ENCODE data around the gene SBNO2. TPM values are rescaled to one million over a fixed set of nuclear protein-coding genes. Genes with fewer than 3 reads are reported as not detected.
A peak's percentile ranks its signal among the peaks of the same experiment; 100 is the strongest.

Gene SBNO2
- total RNA-seq, 1 donor from 2014 or later: 91.6 TPM

- Histone ChIP-seq H3K4me1 (peaks cover 45% of the 10 kb centered on the region), H3K27ac (no peak overlapping the region), H3K4me3 (peak overlapping the region; percentile 73), H3K9me3 (no peaks in the 10 kb centered on the region), H3K27me3 (ENCODE audit: low read depth) (no peaks in the 10 kb centered on the region), H3K36me3 (no peaks in the 10 kb centered on the region)
- TF ChIP-seq CTCF (IDR thresholded peaks at IDR 0.05): no peak
- ATAC-seq (peak; percentile 20 to 40), DNase-seq (peak; percentile 50)
- intact Hi-C loops (cut with DNase I): no loop called here
These were observed 110.0 kb downstream of the SBNO2 start for GRCh38 chr19:1063909-1064660.

GRCh38 chr19:1063030-1063908 is 110.8 kb downstream of the SBNO2 start:
- no peak overlapping the region for H3K4me3 ChIP-seq
- no peaks in the 10 kb centered on the region for H3K27me3 ChIP-seq (ENCODE audit: low read depth)
- DNase-seq: peak; percentile 63
- no peak overlapping the region for H3K27ac ChIP-seq
- H3K4me1 ChIP-seq: peaks cover 37% of the 10 kb centered on the region
- no peak for ATAC-seq
- H3K36me3 ChIP-seq: no peaks in the 10 kb centered on the region
- intact Hi-C loops (cut with DNase I): no loop called here
- H3K9me3 ChIP-seq: peaks cover 3% of the 10 kb centered on the region
- no peak for TF ChIP-seq CTCF (IDR thresholded peaks at IDR 0.05)

- peaks cover 31% of the 10 kb centered on the region for H3K4me1 ChIP-seq
- no peaks in the 10 kb centered on the region for H3K27me3 ChIP-seq (ENCODE audit: low read depth)
- TF ChIP-seq CTCF (IDR thresholded peaks at IDR 0.05): no peak
- no peaks in the 10 kb centered on the region for H3K36me3 ChIP-seq
- peak; percentile 56 for DNase-seq
- intact Hi-C loops (cut with DNase I): no loop called here
- H3K9me3 ChIP-seq: peaks cover 8% of the 10 kb centered on the region
- H3K4me3 ChIP-seq: no peak overlapping the region
- H3K27ac ChIP-seq: no peak overlapping the region
- ATAC-seq: no peak
These were observed 111.6 kb downstream of the SBNO2 start for GRCh38 chr19:1062387-1063029.

- TF ChIP-seq CTCF (IDR thresholded peaks at IDR 0.05): no peak
- DNase-seq (peak; percentile 50), ATAC-seq (no peak)
- peaks cover 26% of the 10 kb centered on the region for H3K4me1 ChIP-seq
- no peak overlapping the region for H3K4me3 ChIP-seq
- intact Hi-C loops (cut with DNase I): no loop called here
- H3K27ac ChIP-seq: no peak overlapping the region
- no peaks in the 10 kb centered on the region for H3K36me3 ChIP-seq
- H3K9me3 ChIP-seq: peaks cover 13% of the 10 kb centered on the region
- H3K27me3 ChIP-seq (ENCODE audit: low read depth): no peaks in the 10 kb centered on the region
These were observed 112.1 kb downstream of the SBNO2 start for GRCh38 chr19:1061987-1062386.

GRCh38 chr19:1060689-1061088 is 113.4 kb downstream of the SBNO2 start:
- no peak for TF ChIP-seq CTCF (IDR thresholded peaks at IDR 0.05)
- Histone ChIP-seq H3K27me3 (ENCODE audit: low read depth) (no peaks in the 10 kb centered on the region), H3K36me3 (no peaks in the 10 kb centered on the region), H3K4me1 (peaks cover 13% of the 10 kb centered on the region), H3K27ac (no peak overlapping the region), H3K4me3 (no peak overlapping the region), H3K9me3 (peaks cover 20% of the 10 kb centered on the region)
- DNase-seq: no peak
- intact Hi-C loops (cut with DNase I): no loop called here
- no peak for ATAC-seq
